Left lung (tissue), 10 donors: ENCODE results near the gene OR51B6. TPM values are rescaled to one million over a fixed set of nuclear protein-coding genes. Genes with fewer than 3 reads are reported as not detected.
"Not testable (repeated sequence)": the region's sequence is repeated elsewhere in the genome, so short reads cannot be mapped to it uniquely, and the experiment has no call there.

ENCODE experiments used
- ATAC-seq: fragments of 200-7000 bp; cut with Tn5 transposase; one replicate; pipeline ENCODE4 v1.9.1; 2020; ENCODE audit warnings: moderate library complexity
- DNase-seq, 4 donors: peaks; one replicate each; pipeline ENCODE4 v3.0.0-alpha.2; 2013 to 2020
- H3K27ac ChIP-seq, 2 donors: fragments of 200-600 bp; sonication (generic) in 1 of 2; one replicate each; pipeline versions ENCODE4 v1.5.0 to v1.8.0; 2020 to 2021
- H3K27me3 ChIP-seq, 2 donors: fragments of 200-600 bp; sonication (generic) in 1 of 2; one replicate each; pipeline versions ENCODE4 v1.5.0 to v1.8.0; 2020 to 2021
- H3K36me3 ChIP-seq, 2 donors: fragments of 200-600 bp; sonication (generic) in 1 of 2; one replicate each; pipeline versions ENCODE4 v1.5.0 to v1.8.0; 2020 to 2021
- H3K4me1 ChIP-seq, 2 donors: fragments of 200-600 bp; one replicate each; pipeline ENCODE4 v1.8.0; 2021
- H3K4me3 ChIP-seq, 2 donors: fragments of 200-600 bp; sonication (generic) in 1 of 2; one replicate each; pipeline versions ENCODE4 v1.5.0 to v1.8.0; 2020 to 2021; ENCODE audit warnings: mild to moderate bottlenecking in 1 of 2
- H3K9me3 ChIP-seq, 2 donors: fragments of 200-600 bp; sonication (generic) in 1 of 2; one replicate each; pipeline versions ENCODE4 v1.5.0 to v1.8.0; 2020 to 2021
- CTCF ChIP-seq, 2 donors: fragments of 200-600 bp; sonication (generic) in 1 of 2; IDR thresholded peaks; one replicate each; pipeline versions ENCODE4 v1.5.0 to v1.8.0; 2021; ENCODE audit warnings: antibody characterized with exemption in 2 of 2
- intact Hi-C, 2 donors: fragments of 100-400 bp; cut with DNase I; formaldehyde crosslinking; loops; one replicate each; pipeline versions ENCODE4 v1.11.2 to v1.14.2; 2022
- polyA plus RNA-seq, 6 donors: library from polyadenylated mRNA; unstranded; fragments of 120-200 nt; gene quantifications; one replicate each; pipeline ENCODE4 v1.2.1, GENCODE V29; 2013; ENCODE audit not compliant: insufficient read length in 6 of 6
- total RNA-seq, 2 donors: library from RNA; stranded (reverse); fragmentation: NEBNext Ultra II Directional; extraction: Animal tissue kit (Norgen Biotek cat#: 25700); gene quantifications; one replicate each; pipeline ENCODE4 v1.2.1, GENCODE V29; 2021
- donor health status: DM: no; HTN: yes; CAD: no.
- donor health status: DM: no; HTN: no; CAD: no.

The OR51B6 gene
- total and polyA plus RNA-seq, 8 donors: 0.14 TPM; not detected in 7

- Histone ChIP-seq H3K4me3 (no peak overlapping the region), H3K9me3 (no peaks in the 10 kb centered on the region), H3K27me3 (no peaks in the 10 kb centered on the region), H3K36me3 (no peaks in the 10 kb centered on the region), H3K4me1 (no peaks in the 10 kb centered on the region), H3K27ac (no peak overlapping the region)
- no peak for DNase-seq
- intact Hi-C loops: no loop called here
- no peak for TF ChIP-seq CTCF (IDR thresholded peaks at IDR 0.05)
- no peak for ATAC-seq
These were observed 10.8 kb downstream of the OR51B6 start for GRCh38 chr11:5362017-5362625.

GRCh38 chr11:5363679-5364078, 12.4 kb downstream of the OR51B6 start:
- Histone ChIP-seq H3K4me3 (no peak overlapping the region), H3K9me3 (no peaks in the 10 kb centered on the region), H3K27me3 (no peaks in the 10 kb centered on the region), H3K27ac (no peak overlapping the region), H3K36me3 (no peaks in the 10 kb centered on the region), H3K4me1 (no peaks in the 10 kb centered on the region)
- no peak for TF ChIP-seq CTCF (IDR thresholded peaks at IDR 0.05)
- intact Hi-C loops: no loop called here
- no peak for ATAC-seq
- DNase-seq: no peak

GRCh38 chr11:5364214-5364613, 12.9 kb downstream of the OR51B6 start:
- Histone ChIP-seq H3K36me3 (no peaks in the 10 kb centered on the region), H3K27me3 (no peaks in the 10 kb centered on the region), H3K4me1 (no peaks in the 10 kb centered on the region), H3K4me3 (no peak overlapping the region), H3K27ac (no peak overlapping the region), H3K9me3 (no peaks in the 10 kb centered on the region)
- ATAC-seq: no peak
- no peak for DNase-seq
- no peak for TF ChIP-seq CTCF (IDR thresholded peaks at IDR 0.05)
- intact Hi-C loops: no loop called here

- not testable (repeated sequence) for H3K27me3 ChIP-seq
These were observed 15.1 kb downstream of the OR51B6 start for GRCh38 chr11:5366365-5366764.

GRCh38 chr11:5366856-5367255, 15.5 kb downstream of the OR51B6 start:
- Histone ChIP-seq H3K4me1 (no peaks in the 10 kb centered on the region), H3K36me3 (no peaks in the 10 kb centered on the region), H3K4me3 (no peak overlapping the region), H3K27ac (no peak overlapping the region), H3K9me3 (no peaks in the 10 kb centered on the region), H3K27me3 (no peaks in the 10 kb centered on the region)
- intact Hi-C loops: no loop called here
- no peak for DNase-seq
- no peak for TF ChIP-seq CTCF (IDR thresholded peaks at IDR 0.05)
- ATAC-seq: no peak

More at GRCh38 chr11:5366365-5366764, 15.1 kb downstream of the OR51B6 start:
- H3K4me3 ChIP-seq, DNase-seq, H3K27ac ChIP-seq, H3K36me3 ChIP-seq, ATAC-seq, intact Hi-C loops, H3K4me1 ChIP-seq, H3K9me3 ChIP-seq: not testable (repeated sequence)

- H3K36me3 ChIP-seq: no peaks in the 10 kb centered on the region
- H3K4me1 ChIP-seq: no peaks in the 10 kb centered on the region
- no peak for TF ChIP-seq CTCF (IDR thresholded peaks at IDR 0.05)
- no peaks in the 10 kb centered on the region for H3K9me3 ChIP-seq
- intact Hi-C loops: no loop called here
- no peak overlapping the region for H3K27ac ChIP-seq
- DNase-seq: no peak
- H3K27me3 ChIP-seq: no peaks in the 10 kb centered on the region
- no peak overlapping the region for H3K4me3 ChIP-seq
- ATAC-seq: no peak
These were observed 16.3 kb downstream of the OR51B6 start for GRCh38 chr11:5367448-5368074.
